Measurements from ENCODE around the gene DSG2.
"Not testable (repeated sequence)": the region's sequence is repeated elsewhere in the genome, so short reads cannot be mapped to it uniquely, and the experiment has no call there.

DSG2 gene

GRCh38 chr18:31500051-31500688, 2.2 kb downstream of the DSG2 start:
- no peak for DNase-seq (ENCODE audit: low read depth)

- no peak for DNase-seq (ENCODE audit: low read depth)
Measured at GRCh38 chr18:31503011-31503410, 5.0 kb downstream of the DSG2 start.

GRCh38 chr18:31504455-31505147, 6.6 kb downstream of the DSG2 start:
- DNase-seq (ENCODE audit: low read depth) = no peak

- DNase-seq (ENCODE audit: low read depth) = no peak
Measured at GRCh38 chr18:31505156-31505555, 7.2 kb downstream of the DSG2 start.

- DNase-seq (ENCODE audit: low read depth) = no peak
Measured at GRCh38 chr18:31506024-31506742, 8.2 kb downstream of the DSG2 start.

GRCh38 chr18:31507124-31507523, 9.1 kb downstream of the DSG2 start:
- not testable (repeated sequence) for DNase-seq (ENCODE audit: low read depth)

- DNase-seq (ENCODE audit: low read depth) = no peak
Measured at GRCh38 chr18:31508781-31509180, 10.8 kb downstream of the DSG2 start.

- DNase-seq (ENCODE audit: low read depth) = no peak
Measured at GRCh38 chr18:31509571-31509970, 11.6 kb downstream of the DSG2 start.

- no peak for DNase-seq (ENCODE audit: low read depth)
Measured at GRCh38 chr18:31510319-31510718, 12.3 kb downstream of the DSG2 start.

- DNase-seq (ENCODE audit: low read depth) = no peak
Measured at GRCh38 chr18:31511098-31511497, 13.1 kb downstream of the DSG2 start.

GRCh38 chr18:31512203-31512764, 14.3 kb downstream of the DSG2 start:
- DNase-seq (ENCODE audit: low read depth) = no peak

- DNase-seq (ENCODE audit: low read depth) = no peak
Measured at GRCh38 chr18:31513189-31513935, 15.4 kb downstream of the DSG2 start.

- no peak for DNase-seq (ENCODE audit: low read depth)
Measured at GRCh38 chr18:31516437-31516836, 18.5 kb downstream of the DSG2 start.

GRCh38 chr18:31526374-31526773, 28.4 kb downstream of the DSG2 start:
- DNase-seq (ENCODE audit: low read depth) = no peak

- no peak for DNase-seq (ENCODE audit: low read depth)
Measured at GRCh38 chr18:31533236-31533635, 35.3 kb downstream of the DSG2 start.

- no peak for DNase-seq (ENCODE audit: low read depth)
Measured at GRCh38 chr18:31538837-31539236, 40.9 kb downstream of the DSG2 start.

- DNase-seq (ENCODE audit: low read depth) = no peak
Measured at GRCh38 chr18:31546476-31546875, 48.5 kb downstream of the DSG2 start.

- DNase-seq (ENCODE audit: low read depth) = no peak
Measured at GRCh38 chr18:31548853-31549252, 50.9 kb downstream of the DSG2 start.

GRCh38 chr18:31549416-31549815, 51.4 kb downstream of the DSG2 start:
- DNase-seq (ENCODE audit: low read depth) = no peak

- no peak for DNase-seq (ENCODE audit: low read depth)
Measured at GRCh38 chr18:31551883-31552282, 53.9 kb downstream of the DSG2 start.

- DNase-seq (ENCODE audit: low read depth) = no peak
Measured at GRCh38 chr18:31553800-31554199, 55.8 kb downstream of the DSG2 start.

GRCh38 chr18:31554776-31555175, 56.8 kb downstream of the DSG2 start:
- no peak for DNase-seq (ENCODE audit: low read depth)
